Measurements from ENCODE around the gene ATF6B.

DNA sequence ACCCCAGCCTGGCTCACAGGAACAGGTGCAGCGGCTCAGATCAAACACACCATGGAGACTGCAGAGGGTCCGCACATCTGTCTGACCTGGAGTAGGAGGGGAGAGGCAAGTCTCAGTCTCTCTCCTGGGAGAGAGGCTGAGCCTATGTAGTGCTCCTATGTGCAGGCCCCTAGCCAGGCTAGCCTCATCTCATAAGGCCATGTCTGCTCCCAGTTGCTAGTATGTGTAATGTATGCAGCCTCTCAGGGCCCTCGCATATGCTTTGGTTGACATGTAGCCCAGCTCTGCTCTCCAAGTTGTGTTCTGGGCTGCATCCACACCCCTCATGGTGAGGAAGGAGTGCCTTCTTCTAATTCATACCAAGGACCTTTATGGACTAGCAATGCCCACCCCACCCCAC, 30.7 kb downstream of the ATF6B start:
- no peak for TF ChIP-seq POLR2A (IDR thresholded peaks at IDR 0.05; ENCODE audit: low read length)
- TF ChIP-seq GATA1 (IDR thresholded peaks at IDR 0.05; ENCODE audit: low read depth, low read length): no peak
